HG03565 (cell line): ENCODE data around the gene C13orf46.
"Not testable (repeated sequence)": the region's sequence is repeated elsewhere in the genome, so short reads cannot be mapped to it uniquely, and the experiment has no call there.

ENCODE experiments used
- ATAC-seq: cut with Tn5 transposase; IDR thresholded peaks from one replicate; pipeline ENCODE4 v1.9.1; 2021; ENCODE audit warnings: mild to moderate bottlenecking, moderate library complexity; ENCODE audit not compliant: unreplicated experiment

The C13orf46 gene

GRCh38 chr13:113973218-113974164, at the start of gene C13orf46:
C13orf46 (minus strand) TSS chr13:113974076; CDS start chr13:113973997, 79 bp downstream.
- ATAC-seq, result no peak

- no peak for ATAC-seq
Observed at GRCh38 chr13:114022876-114023275, 49.0 kb upstream of the C13orf46 start.

- ATAC-seq, result no peak
Observed at GRCh38 chr13:114022309-114022669, 48.4 kb upstream of the C13orf46 start.

GRCh38 chr13:114021464-114022308, 47.8 kb upstream of the C13orf46 start:
- ATAC-seq, result no peak

GRCh38 chr13:114020750-114021463, 47.0 kb upstream of the C13orf46 start:
- no peak for ATAC-seq

- ATAC-seq, result not testable (repeated sequence)
Observed at GRCh38 chr13:114020134-114020533, 46.3 kb upstream of the C13orf46 start.

GRCh38 chr13:114019367-114019766, 45.5 kb upstream of the C13orf46 start:
- ATAC-seq, result no peak

- no peak for ATAC-seq
Observed at GRCh38 chr13:114018461-114019055, 44.7 kb upstream of the C13orf46 start.

- no peak for ATAC-seq
Observed at GRCh38 chr13:114017966-114018365, 44.1 kb upstream of the C13orf46 start.

GRCh38 chr13:114017028-114017630, 43.3 kb upstream of the C13orf46 start:
- no peak for ATAC-seq

- ATAC-seq, result no peak
Observed at GRCh38 chr13:114016321-114017027, 42.6 kb upstream of the C13orf46 start.

GRCh38 chr13:114015969-114016295, 42.1 kb upstream of the C13orf46 start:
- ATAC-seq, result no peak

GRCh38 chr13:114015111-114015968, 41.5 kb upstream of the C13orf46 start:
- no peak for ATAC-seq

GRCh38 chr13:114013952-114014629, 40.2 kb upstream of the C13orf46 start:
- ATAC-seq, result no peak

GRCh38 chr13:114013336-114013735, 39.5 kb upstream of the C13orf46 start:
- no peak for ATAC-seq

- ATAC-seq, result no peak
Observed at GRCh38 chr13:114012921-114013320, 39.0 kb upstream of the C13orf46 start.

- ATAC-seq, result no peak
Observed at GRCh38 chr13:114012141-114012540, 38.3 kb upstream of the C13orf46 start.

GRCh38 chr13:114011226-114011625, 37.4 kb upstream of the C13orf46 start:
- no peak for ATAC-seq
